Endothelial cell (in vitro differentiated cells): ENCODE measurements around the gene GTF2H1. TPM values are rescaled to one million over a fixed set of nuclear protein-coding genes. Genes with fewer than 3 reads are reported as not detected.

ENCODE experiments used
- DNase-seq: peaks from one replicate; pipeline ENCODE4 v3.0.0; 2021; ENCODE audit warnings: low spot score
- H3K27ac Mint-ChIP-seq: one replicate; pipeline ENCODE4 v1.8.0; 2021; ENCODE audit warnings: mixed read lengths, inconsistent platforms; ENCODE audit not compliant: unreplicated experiment
- H3K27me3 Mint-ChIP-seq: one replicate; pipeline ENCODE4 v1.8.0; 2021; ENCODE audit warnings: mild to moderate bottlenecking, moderate library complexity, mixed read lengths, inconsistent platforms; ENCODE audit not compliant: unreplicated experiment
- H3K36me3 Mint-ChIP-seq: one replicate; pipeline ENCODE4 v1.8.0; 2021; ENCODE audit warnings: mild to moderate bottlenecking, low read depth, mixed read lengths, inconsistent platforms; ENCODE audit not compliant: unreplicated experiment
- H3K4me1 Mint-ChIP-seq: one replicate; pipeline ENCODE4 v1.8.0; 2021; ENCODE audit warnings: mild to moderate bottlenecking, mixed read lengths, inconsistent platforms; ENCODE audit not compliant: unreplicated experiment
- H3K4me3 Mint-ChIP-seq: one replicate; pipeline ENCODE4 v1.8.0; 2021; ENCODE audit warnings: mild to moderate bottlenecking, mixed read lengths, inconsistent platforms; ENCODE audit not compliant: unreplicated experiment
- H3K9me3 Mint-ChIP-seq: one replicate; pipeline ENCODE4 v1.8.0; 2021; ENCODE audit warnings: mixed read lengths, inconsistent platforms; ENCODE audit not compliant: unreplicated experiment
- total RNA-seq: library from RNA; stranded (reverse); fragmentation: NEBNext Ultra II Directional; extraction: Animal tissue kit (Norgen Biotek cat#: 25700); gene quantifications from one replicate; pipeline ENCODE4 v1.2.1, GENCODE V29; 2021; ENCODE audit not compliant: unreplicated experiment
- TF ChIP-seq, protein P1 (sequence below): fragments of 200-600 bp; sonication (generic); IDR thresholded peaks from one replicate; pipeline ENCODE4 v1.5.0; 2021; ENCODE audit warnings: antibody characterized with exemption; ENCODE audit not compliant: unreplicated experiment

The GTF2H1 gene
- total RNA-seq, 1 donor from 2014 or later: 35.9 TPM

DNA sequence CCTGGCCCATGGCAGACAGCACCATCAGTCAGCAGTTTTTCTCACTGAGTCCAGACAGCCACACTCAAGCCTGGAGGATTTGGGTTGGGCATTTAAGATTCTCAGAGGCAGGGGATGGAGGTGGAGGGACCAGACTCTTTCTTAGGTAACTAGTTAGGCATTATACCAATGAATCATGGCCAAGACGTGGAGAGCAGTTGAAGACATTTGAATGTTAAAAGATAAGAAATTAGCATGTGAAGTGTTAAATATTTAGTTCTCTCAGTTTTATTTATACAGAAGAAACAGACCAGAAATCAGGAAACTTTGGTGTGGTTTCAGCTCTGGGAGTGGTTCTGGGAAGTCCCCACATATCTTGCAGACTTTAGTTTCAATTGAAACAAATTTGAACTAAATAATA is 9.9 kb downstream of the GTF2H1 start:
- H3K9me3 Mint-ChIP-seq: no peaks in the 10 kb centered on the region
- H3K27me3 Mint-ChIP-seq: no peaks in the 10 kb centered on the region
- TF ChIP-seq, protein P1, sequence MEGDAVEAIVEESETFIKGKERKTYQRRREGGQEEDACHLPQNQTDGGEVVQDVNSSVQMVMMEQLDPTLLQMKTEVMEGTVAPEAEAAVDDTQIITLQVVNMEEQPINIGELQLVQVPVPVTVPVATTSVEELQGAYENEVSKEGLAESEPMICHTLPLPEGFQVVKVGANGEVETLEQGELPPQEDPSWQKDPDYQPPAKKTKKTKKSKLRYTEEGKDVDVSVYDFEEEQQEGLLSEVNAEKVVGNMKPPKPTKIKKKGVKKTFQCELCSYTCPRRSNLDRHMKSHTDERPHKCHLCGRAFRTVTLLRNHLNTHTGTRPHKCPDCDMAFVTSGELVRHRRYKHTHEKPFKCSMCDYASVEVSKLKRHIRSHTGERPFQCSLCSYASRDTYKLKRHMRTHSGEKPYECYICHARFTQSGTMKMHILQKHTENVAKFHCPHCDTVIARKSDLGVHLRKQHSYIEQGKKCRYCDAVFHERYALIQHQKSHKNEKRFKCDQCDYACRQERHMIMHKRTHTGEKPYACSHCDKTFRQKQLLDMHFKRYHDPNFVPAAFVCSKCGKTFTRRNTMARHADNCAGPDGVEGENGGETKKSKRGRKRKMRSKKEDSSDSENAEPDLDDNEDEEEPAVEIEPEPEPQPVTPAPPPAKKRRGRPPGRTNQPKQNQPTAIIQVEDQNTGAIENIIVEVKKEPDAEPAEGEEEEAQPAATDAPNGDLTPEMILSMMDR: no peak
- H3K4me1 Mint-ChIP-seq: peaks cover 4% of the 10 kb centered on the region
- no peak for DNase-seq
- H3K27ac Mint-ChIP-seq: no peak overlapping the region
- peaks cover 29% of the 10 kb centered on the region for H3K36me3 Mint-ChIP-seq
- no peak overlapping the region for H3K4me3 Mint-ChIP-seq

DNA sequence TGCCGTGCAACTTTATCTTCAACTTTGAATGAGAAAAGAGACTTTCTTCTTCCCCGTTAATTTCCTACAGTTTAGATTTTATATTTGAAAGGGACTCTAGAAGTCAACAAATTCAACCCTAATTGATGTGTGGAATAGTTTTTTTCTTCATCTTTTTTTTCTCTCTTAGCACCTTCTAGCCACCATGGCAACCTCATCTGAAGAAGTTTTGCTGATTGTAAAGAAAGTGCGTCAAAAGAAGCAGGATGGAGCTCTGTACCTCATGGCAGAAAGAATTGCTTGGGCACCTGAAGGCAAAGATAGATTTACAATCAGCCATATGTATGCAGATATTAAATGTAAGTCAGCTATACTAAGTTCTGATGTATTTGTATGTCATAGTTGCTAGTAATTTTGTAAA is 10.5 kb downstream of the GTF2H1 start:
- DNase-seq: no peak
- Mint-ChIP-seq H3K4me1 (peaks cover 4% of the 10 kb centered on the region), H3K4me3 (no peak overlapping the region), H3K36me3 (peaks cover 29% of the 10 kb centered on the region), H3K27me3 (no peaks in the 10 kb centered on the region), H3K9me3 (no peaks in the 10 kb centered on the region), H3K27ac (no peak overlapping the region)
- TF ChIP-seq, protein P1: no peak

DNA sequence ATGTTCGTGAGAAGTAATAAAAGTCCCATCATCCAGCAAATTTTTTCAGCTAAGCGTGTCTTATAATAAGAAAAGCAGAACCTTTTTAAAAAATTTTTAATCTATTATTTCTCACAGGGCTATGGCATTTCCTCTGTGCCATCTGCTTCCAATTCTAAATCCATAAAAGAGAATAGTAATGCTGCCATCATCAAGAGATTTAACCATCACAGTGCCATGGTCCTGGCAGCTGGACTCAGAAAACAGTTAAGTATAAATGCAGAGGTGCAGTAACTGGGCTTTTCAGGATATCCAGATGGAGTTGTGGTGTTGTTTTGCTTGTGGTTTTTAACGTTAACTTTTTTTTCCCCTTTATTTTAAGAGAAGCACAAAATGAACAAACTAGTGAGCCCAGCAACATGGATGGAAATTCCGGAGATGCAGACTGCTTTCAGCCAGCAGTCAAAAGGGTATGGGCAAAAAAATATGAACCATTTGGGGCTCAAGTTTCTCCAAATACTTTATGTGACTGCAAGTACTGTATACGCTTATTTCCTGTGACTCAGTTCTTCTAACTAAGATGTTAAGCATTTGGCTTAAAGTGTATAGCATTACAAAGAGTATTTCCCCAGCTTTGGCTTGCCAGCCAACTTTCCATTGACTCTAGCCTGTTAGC is 25.2 kb downstream of the GTF2H1 start:
- peaks cover 22% of the 10 kb centered on the region for H3K36me3 Mint-ChIP-seq

DNA sequence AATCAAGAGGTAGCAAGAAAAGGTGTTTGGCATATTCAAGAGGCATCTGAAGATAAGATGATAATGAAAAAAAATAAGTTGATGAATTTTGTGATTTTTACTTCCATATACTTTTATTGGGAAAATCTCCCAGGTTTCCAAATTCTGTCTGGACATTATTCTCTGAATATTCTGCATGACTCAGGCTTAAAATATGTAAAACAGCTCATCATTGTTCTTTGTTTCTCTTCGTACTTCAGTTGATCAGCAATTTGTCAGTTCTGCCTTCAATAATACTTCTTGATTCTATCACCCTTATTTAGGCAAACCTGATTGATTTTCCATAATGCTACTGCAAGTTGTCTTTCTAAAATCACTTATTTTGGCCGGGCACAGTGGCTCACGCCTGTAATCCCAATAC is 30.2 kb downstream of the GTF2H1 start:
- Mint-ChIP-seq H3K4me3 (no peak overlapping the region), H3K9me3 (no peaks in the 10 kb centered on the region), H3K36me3 (peaks cover 13% of the 10 kb centered on the region), H3K27ac (no peak overlapping the region), H3K4me1 (no peaks in the 10 kb centered on the region), H3K27me3 (no peaks in the 10 kb centered on the region)
- TF ChIP-seq, protein P1: no peak
- DNase-seq: no peak

More for the DNA sequence above, 25.2 kb downstream of the GTF2H1 start:
- Mint-ChIP-seq H3K27me3 (peaks cover 3% of the 10 kb centered on the region), H3K4me1 (no peaks in the 10 kb centered on the region), H3K4me3 (no peak overlapping the region), H3K27ac (no peak overlapping the region), H3K9me3 (no peaks in the 10 kb centered on the region)
- no peak for DNase-seq
- TF ChIP-seq, protein P1: no peak

DNA sequence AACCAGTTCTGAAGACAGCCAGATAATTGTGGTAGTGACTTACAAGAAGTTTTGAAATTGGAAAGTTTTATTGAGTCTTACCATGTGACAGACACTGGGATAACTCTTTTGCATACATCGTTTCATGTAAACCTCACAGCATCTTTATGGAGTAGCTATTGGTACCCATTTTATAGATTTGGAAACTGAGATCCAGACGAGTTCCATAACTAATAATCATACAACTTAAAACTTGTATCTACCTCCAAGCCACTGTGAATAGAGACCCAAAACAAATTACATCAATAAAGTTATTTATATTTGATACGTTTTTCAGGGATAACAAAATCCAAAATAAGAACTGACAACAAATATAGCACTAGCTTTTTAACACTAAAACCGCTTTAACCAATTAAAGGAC is 36.3 kb downstream of the GTF2H1 start:
- H3K9me3 Mint-ChIP-seq: no peaks in the 10 kb centered on the region
- TF ChIP-seq, protein P1: no peak
- H3K4me1 Mint-ChIP-seq: no peaks in the 10 kb centered on the region
- H3K4me3 Mint-ChIP-seq: no peak overlapping the region
- H3K36me3 Mint-ChIP-seq: peaks cover 11% of the 10 kb centered on the region
- DNase-seq: no peak
- no peak overlapping the region for H3K27ac Mint-ChIP-seq
- H3K27me3 Mint-ChIP-seq: no peaks in the 10 kb centered on the region
